ENCODE results near the gene LINC01488. TPM values are rescaled to one million over a fixed set of nuclear protein-coding genes. Genes with fewer than 3 reads are reported as not detected.

Gene LINC01488
- total RNA-seq, 2 experiments from 2014 or later = not detected

GRCh38 chr11:69488543-69488940 is 7.1 kb downstream of the LINC01488 start:
- TF ChIP-seq CTCF (IDR thresholded peaks at IDR 0.05) = no peak
- H3K36me3 Mint-ChIP-seq (ENCODE audit: low read depth) = no peaks in the 10 kb centered on the region
- H3K27me3 Mint-ChIP-seq = no peaks in the 10 kb centered on the region
- ChIA-PET CTCF (no interaction called here), POLR2A (no interaction called here)
- Histone ChIP-seq H3K4me3 (ENCODE audit: low read length) (no peak overlapping the region), H3K9me3 (ENCODE audit: control insufficient read depth in 1 of 2, insufficient read depth in 1 of 2, low read length in 2 of 2) (peaks cover 0 to 11% of the 10 kb centered on the region in 2 experiments), H3K36me3 (ENCODE audit: insufficient read depth, low read length) (no peaks in the 10 kb centered on the region), H3K27ac (ENCODE audit: low read depth in 1 of 2, low read length in 2 of 2) (no peak overlapping the region), H3K4me1 (ENCODE audit: insufficient read depth, low read length) (no peaks in the 10 kb centered on the region), H3K27me3 (ENCODE audit: control insufficient read depth in 1 of 2, insufficient read depth in 2 of 2, low read length in 2 of 2) (no peaks in the 10 kb centered on the region)
- ATAC-seq (ENCODE audit: poor library complexity) (no peak), DNase-seq (no peak)
- H3K4me1 Mint-ChIP-seq (ENCODE audit: low read depth) = no peaks in the 10 kb centered on the region
- intact Hi-C loops (cut with DNase I, micrococcal nuclease) = no loop called here
- H3K27ac Mint-ChIP-seq = no peak overlapping the region
- no peaks in the 10 kb centered on the region for H3K9me3 Mint-ChIP-seq
- H3K4me3 Mint-ChIP-seq = no peak overlapping the region

GRCh38 chr11:69489031-69489745 is 7.7 kb downstream of the LINC01488 start:
- CTCF ChIA-PET = no interaction called here
- Histone ChIP-seq H3K4me3 (ENCODE audit: low read length) (no peak overlapping the region), H3K27me3 (ENCODE audit: control insufficient read depth in 1 of 2, insufficient read depth in 2 of 2, low read length in 2 of 2) (no peaks in the 10 kb centered on the region), H3K4me1 (ENCODE audit: insufficient read depth, low read length) (no peaks in the 10 kb centered on the region), H3K9me3 (ENCODE audit: control insufficient read depth in 1 of 2, insufficient read depth in 1 of 2, low read length in 2 of 2) (peaks cover 0 to 7% of the 10 kb centered on the region in 2 experiments), H3K36me3 (ENCODE audit: insufficient read depth, low read length) (no peaks in the 10 kb centered on the region), H3K27ac (ENCODE audit: low read depth in 1 of 2, low read length in 2 of 2) (no peak overlapping the region)
- POLR2A ChIA-PET = no interaction called here
- Mint-ChIP-seq H3K4me1 (ENCODE audit: low read depth) (no peaks in the 10 kb centered on the region), H3K36me3 (ENCODE audit: low read depth) (no peaks in the 10 kb centered on the region), H3K9me3 (no peaks in the 10 kb centered on the region), H3K27ac (no peak overlapping the region), H3K27me3 (no peaks in the 10 kb centered on the region), H3K4me3 (no peak overlapping the region)
- DNase-seq = no peak
- intact Hi-C loops (cut with DNase I, micrococcal nuclease) = no loop called here
- no peak for ATAC-seq (ENCODE audit: poor library complexity)
- no peak for TF ChIP-seq CTCF (IDR thresholded peaks at IDR 0.05)

- no peak for TF ChIP-seq CTCF (IDR thresholded peaks at IDR 0.05)
- ChIA-PET POLR2A (no interaction called here), CTCF (no interaction called here)
- H3K4me3 ChIP-seq (ENCODE audit: low read length) = no peak overlapping the region
- DNase-seq (no peak), ATAC-seq (ENCODE audit: poor library complexity) (no peak)
- no peak overlapping the region for H3K27ac ChIP-seq (ENCODE audit: low read depth in 1 of 2, low read length in 2 of 2)
- no peaks in the 10 kb centered on the region for H3K36me3 Mint-ChIP-seq (ENCODE audit: low read depth)
- H3K4me1 Mint-ChIP-seq (ENCODE audit: low read depth) = no peaks in the 10 kb centered on the region
- no peaks in the 10 kb centered on the region for H3K9me3 Mint-ChIP-seq
- peaks cover 0 to 7% of the 10 kb centered on the region in 2 experiments for H3K9me3 ChIP-seq (ENCODE audit: control insufficient read depth in 1 of 2, insufficient read depth in 1 of 2, low read length in 2 of 2)
- no peaks in the 10 kb centered on the region for H3K36me3 ChIP-seq (ENCODE audit: insufficient read depth, low read length)
- no peak overlapping the region for H3K4me3 Mint-ChIP-seq
- intact Hi-C loops (cut with DNase I, micrococcal nuclease) = no loop called here
- H3K27ac Mint-ChIP-seq = no peak overlapping the region
- no peaks in the 10 kb centered on the region for H3K4me1 ChIP-seq (ENCODE audit: insufficient read depth, low read length)
- H3K27me3 Mint-ChIP-seq = peaks cover 3% of the 10 kb centered on the region
- no peaks in the 10 kb centered on the region for H3K27me3 ChIP-seq (ENCODE audit: control insufficient read depth in 1 of 2, insufficient read depth in 2 of 2, low read length in 2 of 2)
Measured at GRCh38 chr11:69489746-69490365, 8.4 kb downstream of the LINC01488 start.

Measured in CD4-positive, alpha-beta T cell (primary cell).